NCI-H2081 treated with DMSO at 0.1 percent for 48 hours (cell line): ENCODE data around the gene CA10.
A peak's percentile ranks its signal among the peaks of the same experiment; 100 is the strongest.

ENCODE experiments used
- DNase-seq: peaks from one replicate; lab custom pipeline; 2025; lab: John Stamatoyannopoulos, UW

CA10 gene

DNA sequence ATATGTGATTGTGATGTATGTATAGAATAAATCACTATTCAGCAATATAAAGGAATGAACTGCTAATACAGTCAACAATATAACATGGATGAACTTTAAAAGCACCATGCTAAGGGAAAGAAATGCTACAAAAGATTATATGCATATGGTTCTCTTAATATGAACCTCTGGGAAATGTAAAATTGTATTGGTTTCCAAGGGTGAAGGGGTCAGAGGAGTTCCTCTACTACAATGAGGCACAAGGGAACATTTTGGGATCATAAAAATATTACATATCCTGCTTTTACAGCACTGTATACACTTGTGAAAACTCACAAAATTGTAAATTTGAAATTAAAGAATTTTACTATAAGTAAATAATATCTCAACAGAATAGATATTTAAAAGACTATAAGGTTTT lies 111.4 kb downstream of the CA10 start:
- DNase-seq: no peak

- DNase-seq: no peak
These were observed 117.3 kb downstream of the CA10 start for GRCh38 chr17:52041123-52041617.

- DNase-seq: no peak
These were observed 122.1 kb downstream of the CA10 start for GRCh38 chr17:52036416-52036815.

- no peak for DNase-seq
These were observed 123.1 kb downstream of the CA10 start for GRCh38 chr17:52035336-52035915.

DNA sequence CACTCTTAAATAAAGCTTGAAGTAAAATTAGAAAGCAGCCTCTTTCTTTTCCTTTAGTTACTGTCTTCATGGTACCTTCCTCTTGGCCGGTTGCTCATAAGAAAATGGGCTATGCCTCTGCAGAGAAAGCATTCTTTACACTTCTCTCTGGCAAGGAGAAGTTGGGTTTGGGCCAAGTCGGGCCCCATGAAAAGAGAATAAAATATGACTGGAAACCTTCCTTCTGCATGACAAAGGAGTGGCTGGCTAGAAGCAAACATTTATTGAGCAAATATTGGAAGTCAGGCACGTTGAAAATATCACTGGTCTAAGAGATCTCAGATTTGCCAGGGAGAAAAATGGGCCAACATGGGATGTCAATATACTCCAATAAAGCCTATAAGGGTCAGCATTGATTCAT lies 126.1 kb downstream of the CA10 start:
- DNase-seq: no peak

DNA sequence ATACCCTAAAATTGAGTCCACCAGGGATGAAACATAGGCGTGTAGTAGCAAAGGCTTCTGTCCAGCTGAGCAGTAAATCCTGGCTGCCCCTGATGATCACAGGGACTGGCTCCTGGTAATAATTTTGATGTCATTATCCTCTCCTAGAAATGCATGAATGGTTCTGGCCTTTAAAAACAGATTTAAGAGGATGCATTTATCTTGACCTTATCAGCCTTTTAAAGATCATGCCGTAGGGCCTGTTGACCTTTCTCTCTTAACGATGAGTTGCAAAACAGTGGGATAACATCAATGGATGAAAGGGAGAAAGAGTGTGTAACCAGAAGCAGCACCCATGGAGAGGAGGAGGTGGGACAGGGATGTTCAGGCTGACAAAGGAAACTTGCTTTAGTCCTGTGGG lies 128.5 kb downstream of the CA10 start:
- no peak for DNase-seq

GRCh38 chr17:52027620-52028295 lies 130.8 kb downstream of the CA10 start:
- DNase-seq: no peak

DNA sequence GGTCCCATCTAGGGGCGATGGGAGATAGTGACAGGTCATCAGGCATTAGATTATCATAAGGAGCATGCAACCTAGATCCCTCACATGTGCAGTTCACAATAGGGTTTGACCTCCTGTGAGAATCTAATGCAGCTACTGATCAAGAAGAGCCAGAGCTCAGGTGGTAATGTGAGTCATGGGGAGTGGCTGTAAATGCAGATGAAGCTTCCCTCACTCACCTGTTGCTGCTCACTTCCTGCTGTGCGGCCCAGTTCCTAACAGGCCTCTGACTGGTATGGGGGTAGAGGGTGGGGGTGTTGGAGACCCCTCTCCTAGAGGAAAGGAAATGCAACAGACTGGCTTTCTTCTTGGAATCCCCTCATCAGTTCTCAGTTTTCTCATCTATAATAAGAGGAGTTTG lies 131.4 kb downstream of the CA10 start:
- no peak for DNase-seq

GRCh38 chr17:52026075-52026474 lies 132.4 kb downstream of the CA10 start:
- no peak for DNase-seq

DNA sequence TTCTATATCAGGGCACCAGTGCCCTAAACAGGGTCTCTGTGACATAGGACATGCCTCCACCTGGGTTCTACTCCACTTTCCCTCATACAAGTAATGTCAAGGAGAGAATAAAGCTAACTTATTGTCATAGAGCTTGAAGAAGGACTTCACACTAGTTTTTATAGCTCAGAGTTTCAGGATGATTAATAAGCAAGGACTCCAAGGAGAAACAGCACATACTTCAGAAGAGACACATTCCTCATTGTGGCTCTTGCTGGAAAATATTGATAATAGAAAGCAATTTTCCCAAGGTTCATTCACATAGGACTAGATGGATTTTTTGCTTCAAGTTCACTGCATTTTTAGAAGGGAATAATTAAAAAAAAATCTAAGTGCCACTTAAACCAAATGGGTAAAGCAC lies 133.3 kb downstream of the CA10 start:
- DNase-seq: no peak

DNA sequence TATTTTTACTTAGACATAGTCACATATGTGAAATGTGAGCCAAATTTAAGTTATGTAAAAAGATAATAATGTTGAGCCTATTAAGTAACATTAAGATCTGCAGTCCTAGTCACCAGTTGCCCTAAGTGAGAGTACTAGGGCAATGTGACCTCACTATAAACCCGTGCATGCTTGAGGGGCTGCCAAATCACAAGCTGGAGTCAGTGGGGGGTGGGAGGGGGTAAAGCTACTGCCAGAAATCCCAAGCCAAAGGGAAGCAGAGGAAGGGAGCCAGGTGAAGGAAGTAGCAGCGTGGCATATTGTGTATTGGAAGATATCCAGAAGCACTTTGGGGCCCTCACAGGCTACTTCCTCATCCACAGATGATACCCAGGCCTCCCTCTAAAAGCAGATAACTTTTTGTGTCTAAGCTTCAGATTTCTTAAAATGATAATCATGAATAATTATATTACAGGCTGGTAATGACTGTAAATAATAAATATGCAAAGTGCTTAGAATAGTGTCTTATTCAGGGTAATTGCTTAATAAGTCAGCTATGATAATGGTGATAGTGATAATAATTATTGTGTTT lies 134.1 kb downstream of the CA10 start:
- DNase-seq: peak; percentile 59

GRCh38 chr17:52011064-52011463 lies 147.4 kb downstream of the CA10 start:
- DNase-seq: no peak

GRCh38 chr17:51999654-52000053 lies 158.9 kb downstream of the CA10 start:
- no peak for DNase-seq

DNA sequence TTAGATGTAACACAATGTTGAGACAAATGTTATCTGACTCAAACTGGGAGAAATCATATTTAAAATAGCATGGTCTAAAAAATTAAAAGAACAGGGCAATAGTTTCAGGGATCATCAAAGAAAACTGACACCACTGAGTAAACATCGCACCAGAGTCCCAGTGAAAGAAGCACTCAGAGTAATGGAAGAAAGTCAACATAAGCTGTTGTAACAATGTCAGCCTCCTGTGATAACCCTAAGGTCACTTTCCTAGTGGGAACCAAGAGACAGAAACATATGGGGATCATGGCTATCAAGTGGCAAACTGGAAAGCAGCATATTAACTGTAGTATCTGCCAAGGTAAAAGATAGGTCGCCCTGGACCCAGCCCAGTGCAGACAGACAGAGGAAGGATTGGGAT lies 160.8 kb downstream of the CA10 start:
- DNase-seq: no peak

GRCh38 chr17:51995797-51996403 lies 162.6 kb downstream of the CA10 start:
- DNase-seq: no peak

GRCh38 chr17:51992864-51993416 lies 165.6 kb downstream of the CA10 start:
- no peak for DNase-seq

DNA sequence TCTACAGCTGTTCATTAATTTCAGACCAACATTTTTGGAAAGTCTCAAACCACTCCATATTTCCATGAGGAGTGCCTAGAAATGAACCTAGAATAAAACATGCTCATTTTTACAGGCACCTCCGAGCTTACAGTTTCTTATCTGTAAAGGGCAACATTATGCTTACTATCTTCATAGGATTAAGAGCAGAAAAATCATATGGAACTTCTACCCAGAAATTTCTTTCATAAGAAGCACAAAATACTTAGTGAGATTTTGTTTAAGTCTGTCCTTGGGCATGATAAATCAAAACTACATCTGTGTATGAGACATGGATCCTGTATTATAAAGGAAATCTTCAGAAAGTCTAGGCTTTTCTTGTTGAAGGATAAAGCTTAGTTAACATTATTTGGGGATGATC lies 187.4 kb downstream of the CA10 start:
- no peak for DNase-seq

GRCh38 chr17:51961689-51962088 lies 196.8 kb downstream of the CA10 start:
- DNase-seq: no peak

- no peak for DNase-seq
These were observed 200.7 kb downstream of the CA10 start for GRCh38 chr17:51957786-51958185.

GRCh38 chr17:51955245-51955644 lies 203.3 kb downstream of the CA10 start:
- no peak for DNase-seq

DNA sequence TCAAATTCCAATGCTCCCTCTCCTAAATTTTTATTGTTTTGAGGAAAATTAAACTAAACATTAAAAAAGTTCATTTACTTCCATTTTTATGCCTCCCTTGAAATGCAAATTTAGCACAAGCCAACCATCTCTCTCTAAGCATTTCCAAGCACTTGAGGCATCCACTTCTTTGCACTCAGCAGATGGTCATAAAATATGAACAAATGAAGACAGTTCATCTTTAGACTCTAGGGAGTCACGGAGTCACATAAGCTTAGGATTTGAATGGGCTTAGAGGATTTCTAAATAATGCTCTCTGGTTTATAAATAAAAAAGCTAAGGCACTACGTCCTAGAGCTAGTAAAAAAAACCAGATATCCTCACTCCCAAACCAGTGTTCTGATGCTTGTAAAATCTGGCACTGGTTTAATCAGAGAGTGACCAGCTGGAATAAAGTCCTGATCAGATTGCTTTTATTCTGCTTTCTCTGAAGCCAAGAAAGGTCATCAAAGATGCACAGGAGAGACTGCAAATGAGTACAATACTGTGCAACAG lies 204.2 kb downstream of the CA10 start:
- no peak for DNase-seq

DNA sequence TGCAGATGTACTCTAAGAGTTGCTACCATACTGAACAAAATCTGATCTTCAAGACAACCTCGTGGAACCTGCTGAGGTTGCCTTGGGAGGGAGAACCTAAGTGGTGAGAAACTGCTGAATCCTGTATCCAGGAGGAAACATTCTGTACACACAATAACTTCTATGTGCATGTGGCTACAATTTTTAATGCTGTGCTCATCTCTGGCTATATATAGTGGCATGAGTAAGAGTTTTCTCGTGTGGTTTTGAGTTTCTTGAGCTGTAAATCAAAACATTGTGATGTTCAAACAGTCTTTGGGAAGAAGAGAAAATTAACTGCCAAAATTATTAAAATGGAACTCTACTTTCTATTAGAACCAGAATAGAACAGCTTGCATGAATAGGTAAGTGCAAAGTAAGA lies 206.8 kb downstream of the CA10 start:
- DNase-seq: no peak

DNA sequence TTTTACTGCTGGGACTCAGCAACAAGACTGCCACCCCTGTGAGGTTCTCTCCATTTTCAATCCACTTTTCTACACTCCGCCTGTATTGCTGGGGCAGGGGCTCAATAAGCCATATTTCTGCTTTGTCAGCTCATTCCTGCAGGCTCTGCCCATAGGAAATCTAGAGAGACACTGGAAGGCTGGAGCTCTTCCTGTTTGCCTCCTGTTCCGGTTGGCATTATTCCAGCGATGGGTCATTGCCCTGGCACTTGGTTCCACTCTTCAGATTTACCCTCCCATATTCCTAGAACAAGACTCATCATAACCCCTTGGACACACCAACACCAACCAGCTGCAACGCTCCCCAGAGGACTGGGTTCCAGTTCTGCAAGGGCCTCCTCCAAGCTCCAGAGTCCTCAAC lies 210.4 kb downstream of the CA10 start:
- DNase-seq: no peak
